SK-N-SH (cell line): Measurements from ENCODE around the gene EHD1. TPM values are rescaled to one million over a fixed set of nuclear protein-coding genes. Genes with fewer than 3 reads are reported as not detected.

Experiments used
- CTCF ChIA-PET: fragments of 300-600, 350-600 bp; formaldehyde crosslinking; extraction: SDS; loops from one replicate; lab custom pipeline; 2021; lab: Yijun Ruan, JAX
- POLR2A ChIA-PET: fragments of 350-600 bp; sonication (Branson Sonifier 250); formaldehyde crosslinking; extraction: SDS; loops from one replicate; lab custom pipeline; 2020; ENCODE audit warnings: antibody characterized with exemption, inconsistent platforms; lab: Yijun Ruan, JAX
- DNase-seq: peaks from one replicate; pipeline ENCODE4 v3.0.0; 2012
- H2AFZ ChIP-seq: fragments of 200-600 bp; sonication (generic); 2 replicates; pipeline ENCODE4 v1.8.1; 2016; ENCODE audit warnings: antibody characterized with exemption, mild to moderate bottlenecking, low read depth
- H3F3A ChIP-seq: fragments of 200-600 bp; sonication (generic); replicated peaks from 2 replicates; pipeline ENCODE3; 2016; ENCODE audit warnings: antibody characterized with exemption, mild to moderate bottlenecking; ENCODE audit not compliant: insufficient read depth
- H3K27ac ChIP-seq, 2 experiments: fragments of 200-500 bp in 1 of 2; fragments of 200-600 bp in 1 of 2; sonication (Bioruptor generic) in 1 of 2; sonication (generic), shearing (Covaris generic) in 1 of 2; 2 replicates each; pipeline versions ENCODE4 v1.5.1 to v1.6.1; 2014 to 2016; ENCODE audit warnings: low read depth in 2 of 2, inconsistent platforms in 1 of 2, low read length in 1 of 2, mild to moderate bottlenecking in 1 of 2, mixed read lengths in 1 of 2
- H3K27me3 ChIP-seq: fragments of 200-600 bp; sonication (generic), shearing (Covaris generic); 2 replicates; pipeline ENCODE4 v1.6.1; 2016; ENCODE audit warnings: mixed run types; ENCODE audit not compliant: insufficient read depth
- H3K36me3 ChIP-seq, 2 experiments: fragments of 200-500 bp in 1 of 2; fragments of 200-600 bp in 1 of 2; sonication (Bioruptor generic) in 1 of 2; sonication (generic) in 1 of 2; replicated peaks in 1 of 2; 2 replicates each; pipeline versions ENCODE3 to v1.5.1; 2014 to 2016; ENCODE audit warnings: low read length in 1 of 2, mild to moderate bottlenecking in 1 of 2; ENCODE audit not compliant: insufficient read depth in 2 of 2, control insufficient read depth in 1 of 2
- H3K4me1 ChIP-seq, 2 experiments: fragments of 200-500 bp in 1 of 2; fragments of 200-600 bp in 1 of 2; sonication (Bioruptor generic) in 1 of 2; sonication (generic), shearing (Covaris generic) in 1 of 2; 2 replicates each; pipeline versions ENCODE4 v1.5.1 to v1.6.1; 2014 to 2016; ENCODE audit warnings: low read depth in 1 of 2, low read length in 1 of 2, mixed run types in 1 of 2; ENCODE audit not compliant: insufficient read depth in 2 of 2, control insufficient read depth in 1 of 2
- H3K4me2 ChIP-seq: fragments of 200-600 bp; sonication (generic), shearing (Covaris generic); 2 replicates; pipeline ENCODE4 v1.6.1; 2017; ENCODE audit warnings: mixed run types
- H3K4me3 ChIP-seq, 2 experiments: fragments of 200-500 bp in 1 of 2; fragments of 200-600 bp in 1 of 2; sonication (Bioruptor generic) in 1 of 2; sonication (generic), shearing (Covaris generic) in 1 of 2; 2 replicates each; pipeline versions ENCODE4 v1.5.1 to v1.8.1; 2014 to 2016; ENCODE audit warnings: low read depth in 2 of 2, inconsistent platforms in 1 of 2, low read length in 1 of 2, mild to moderate bottlenecking in 1 of 2, mixed read lengths in 1 of 2, moderate library complexity in 1 of 2
- H3K79me2 ChIP-seq: fragments of 200-600 bp; sonication (generic); 2 replicates; pipeline ENCODE4 v1.8.1; 2017; ENCODE audit warnings: mild to moderate bottlenecking; ENCODE audit not compliant: insufficient read depth
- H3K9ac ChIP-seq: fragments of 200-600 bp; sonication (generic); 2 replicates; pipeline ENCODE4 v1.6.1; 2017; ENCODE audit warnings: mixed run types
- H3K9me2 ChIP-seq: fragments of 200-600 bp; sonication (generic); 2 replicates; pipeline ENCODE4 v1.6.1; 2017; ENCODE audit warnings: mixed run types
- H3K9me3 ChIP-seq: fragments of 200-600 bp; sonication (generic); 2 replicates; pipeline ENCODE4 v1.6.1; 2017; ENCODE audit warnings: mixed run types, mild to moderate bottlenecking, moderate library complexity
- H4K20me1 ChIP-seq: fragments of 200-600 bp; sonication (generic); 2 replicates; pipeline ENCODE4 v1.6.1; 2017; ENCODE audit warnings: mild to moderate bottlenecking, mixed run types; ENCODE audit not compliant: insufficient read depth
- CHD2 ChIP-seq: fragments of 150-350 bp; IDR thresholded peaks from 2 replicates; pipeline ENCODE4 v1.6.1; 2018; ENCODE audit warnings: low read length; ENCODE audit not compliant: partially characterized antibody
- CTCF ChIP-seq: fragments of 200-600 bp; sonication (generic); IDR thresholded peaks from 2 replicates; pipeline ENCODE4 v1.6.1; 2017; ENCODE audit warnings: antibody characterized with exemption, mild to moderate bottlenecking, moderate library complexity
- MAX ChIP-seq: IDR thresholded peaks from 2 replicates; pipeline ENCODE4 v1.4.0; 2012; ENCODE audit warnings: low read depth
- PBX3 ChIP-seq: IDR thresholded peaks from 2 replicates; pipeline ENCODE4; 2012
- RCOR1 ChIP-seq: fragments of 150-350 bp; IDR thresholded peaks from 2 replicates; pipeline ENCODE4 v1.6.1; 2017; ENCODE audit warnings: antibody characterized with exemption, low read length
- SMC3 ChIP-seq: IDR thresholded peaks from 2 replicates; pipeline ENCODE4 v1.6.1; 2012; ENCODE audit warnings: low read depth, low read length, improper control_type of control experiment
- ZBTB33 ChIP-seq: IDR thresholded peaks from 2 replicates; pipeline ENCODE4 v1.4.0; 2012; ENCODE audit warnings: low read depth, borderline replicate concordance
- WGBS: methylation state at CpG from one replicate; pipeline ENCODE4 v1.1.6; 2017; ENCODE audit warnings: low lambda C conversion rate; 5-methylcytosine and 5-hydroxymethylcytosine counted together
- polyA plus RNA-seq, 3 experiments: library from polyadenylated mRNA; depleted of rRNA; stranded (reverse); fragments of >200 nt; gene quantifications; 2 replicates each; pipeline ENCODE4 v1.2.3, GENCODE V29; 2012

EHD1 gene
- polyA plus RNA-seq, 1 of the 3 experiments (the other 2 are of a cell fraction) = 93.3 TPM

GRCh38 chr11:64839887-64840782, 38.3 kb downstream of the EHD1 start:
- WGBS = 91% methylated on average over 17 of the region's 24 CpGs
- POLR2A ChIA-PET = no interaction called here

More at GRCh38 chr11:64839887-64840782, 38.3 kb downstream of the EHD1 start:
- no peaks in the 10 kb centered on the region for H4K20me1 ChIP-seq
- no peaks in the 10 kb centered on the region for H3K79me2 ChIP-seq
- H3K4me1 ChIP-seq = peaks cover 4 to 8% of the 10 kb centered on the region in 2 experiments; a peak in 2 of 4 replicates
- no peak overlapping the region for H2AFZ ChIP-seq
- TF ChIP-seq SMC3 = no peak
- no peak for TF ChIP-seq ZBTB33
- no peak for TF ChIP-seq PBX3
- no peak for TF ChIP-seq CHD2
- TF ChIP-seq RCOR1 = no peak
- TF ChIP-seq CTCF = no peak
- TF ChIP-seq MAX = no peak
- no peaks in the 10 kb centered on the region for H3K27me3 ChIP-seq
- CTCF ChIA-PET = interaction anchor here (1.2 kb wide), 1 partner anchor 56 kb away, joined by 3 read pairs; no protein-coding TSS in a partner anchor
- H3K4me2 ChIP-seq = no peak overlapping the region
- H3F3A ChIP-seq = no peaks in the 10 kb centered on the region
- no peak overlapping the region for H3K27ac ChIP-seq
- no peaks in the 10 kb centered on the region for H3K9me3 ChIP-seq
- no peak overlapping the region for H3K9ac ChIP-seq
- no peak overlapping the region for H3K4me3 ChIP-seq
- no peaks in the 10 kb centered on the region for H3K36me3 ChIP-seq
- DNase-seq = no peak
- no peaks in the 10 kb centered on the region for H3K9me2 ChIP-seq
